Spleen (tissue), 7 donors: Measurements from ENCODE around the gene CCDC148.

Experiments
- POLR2A ChIP-seq, 3 donors: fragments of 450-650 bp; IDR thresholded peaks; one replicate each; pipeline ENCODE4 v1.5.1; 2017; ENCODE audit warnings: antibody characterized with exemption in 3 of 3, mild to moderate bottlenecking in 1 of 3
- TF ChIP-seq, protein P1 (sequence below), 11 experiments: fragments of 200-600 bp in 7 of 11; fragments of 450-650 bp in 4 of 11; sonication (generic) in 4 of 11; IDR thresholded peaks in 8 of 11; conservative IDR thresholded peaks in 3 of 11; 1 replicate in 7 of 11; 2 replicates in 4 of 11; pipeline versions ENCODE4 v1.4.0 to v1.8.0; 2016 to 2021; ENCODE audit warnings: antibody characterized with exemption in 11 of 11, inconsistent platforms in 4 of 11, mild to moderate bottlenecking in 1 of 11
- donor health status: DM: no; HTN: no; CAD: no; lungs with moderate emphysema.
- donor health status: DM: no; HTN: no; CAD: no.
- donor health status: DM: no; HTN: no; CAD: no.

DNA sequence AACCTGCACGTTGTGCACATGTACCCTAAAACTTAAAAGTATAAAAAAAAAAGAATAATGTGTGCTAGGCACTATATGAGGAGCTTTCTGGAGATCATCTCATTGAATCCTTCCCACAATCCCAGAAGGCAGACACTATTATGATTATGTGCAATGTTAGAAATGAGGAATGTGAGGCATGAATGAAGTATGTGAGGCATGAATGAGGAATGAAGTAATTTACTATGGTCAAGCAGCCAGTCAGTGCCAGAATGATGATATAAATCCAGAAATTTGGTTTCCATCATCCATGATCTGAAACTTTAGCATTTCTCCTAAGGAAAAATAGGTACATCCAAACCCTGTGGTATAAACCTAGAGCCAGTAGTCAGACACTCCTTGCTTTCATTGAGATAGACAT lies 42.0 kb downstream of the CCDC148 start:
- TF ChIP-seq, protein P1, sequence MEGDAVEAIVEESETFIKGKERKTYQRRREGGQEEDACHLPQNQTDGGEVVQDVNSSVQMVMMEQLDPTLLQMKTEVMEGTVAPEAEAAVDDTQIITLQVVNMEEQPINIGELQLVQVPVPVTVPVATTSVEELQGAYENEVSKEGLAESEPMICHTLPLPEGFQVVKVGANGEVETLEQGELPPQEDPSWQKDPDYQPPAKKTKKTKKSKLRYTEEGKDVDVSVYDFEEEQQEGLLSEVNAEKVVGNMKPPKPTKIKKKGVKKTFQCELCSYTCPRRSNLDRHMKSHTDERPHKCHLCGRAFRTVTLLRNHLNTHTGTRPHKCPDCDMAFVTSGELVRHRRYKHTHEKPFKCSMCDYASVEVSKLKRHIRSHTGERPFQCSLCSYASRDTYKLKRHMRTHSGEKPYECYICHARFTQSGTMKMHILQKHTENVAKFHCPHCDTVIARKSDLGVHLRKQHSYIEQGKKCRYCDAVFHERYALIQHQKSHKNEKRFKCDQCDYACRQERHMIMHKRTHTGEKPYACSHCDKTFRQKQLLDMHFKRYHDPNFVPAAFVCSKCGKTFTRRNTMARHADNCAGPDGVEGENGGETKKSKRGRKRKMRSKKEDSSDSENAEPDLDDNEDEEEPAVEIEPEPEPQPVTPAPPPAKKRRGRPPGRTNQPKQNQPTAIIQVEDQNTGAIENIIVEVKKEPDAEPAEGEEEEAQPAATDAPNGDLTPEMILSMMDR (IDR thresholded peaks at IDR 0.05 in 8 of 11, conservative IDR thresholded peaks at IDR 0.05 in 3 of 11): no peak
- TF ChIP-seq POLR2A (IDR thresholded peaks at IDR 0.05): no peak
